ENCODE results near the gene ARL16. TPM values are rescaled to one million over a fixed set of nuclear protein-coding genes. Genes with fewer than 3 reads are reported as not detected.

The ARL16 gene
- total and polyA plus RNA-seq, 2 donors (not counting 3 experiments of a cell fraction or from before 2014, with no cell fraction given) = 41.4 to 71.7 TPM

GRCh38 chr17:81651692-81652091 is 31.9 kb downstream of the ARL16 start:
- DNase-seq (ENCODE audit: low read depth, low spot score) = no peak
- Histone ChIP-seq H3K36me3 (ENCODE audit: control insufficient read depth in 2 of 2, extremely low read depth in 1 of 2, insufficient read depth in 2 of 2, low read length in 2 of 2) (no peaks in the 10 kb centered on the region), H3K9me3 (replicated peaks; ENCODE audit: control insufficient read depth, insufficient read depth, low read length) (no peaks in the 10 kb centered on the region), H3K4me2 (ENCODE audit: insufficient read depth, low read length) (no peak overlapping the region), H3K9me1 (replicated peaks; ENCODE audit: control insufficient read depth, extremely low read depth, insufficient read depth, low read length) (no peaks in the 10 kb centered on the region), H3K9ac (replicated peaks; ENCODE audit: extremely low read depth, insufficient read depth, low read length) (no peak overlapping the region), H3K4me1 (ENCODE audit: control insufficient read depth, extremely low read depth, insufficient read depth, low read length) (peaks cover 2% of the 10 kb centered on the region), H3K27ac (ENCODE audit: insufficient read depth, low read depth, low read length) (no peak overlapping the region), H3K79me2 (ENCODE audit: control insufficient read depth, insufficient read depth, low read length) (no peaks in the 10 kb centered on the region), H3K27me3 (ENCODE audit: control insufficient read depth in 2 of 2, insufficient read depth in 2 of 2, low read length in 2 of 2) (peaks cover 17 to 21% of the 10 kb centered on the region in 2 experiments), H3K4me3 (replicated peaks in 1 of 3; ENCODE audit: insufficient read depth in 1 of 3, low read depth in 1 of 3, low read length in 3 of 3) (no peak overlapping the region), H4K20me1 (replicated peaks; ENCODE audit: control insufficient read depth, extremely low read depth, insufficient read depth, low read length) (no peaks in the 10 kb centered on the region), H2AFZ (ENCODE audit: low read depth, low read length) (no peak overlapping the region)
- ChIA-PET CTCF (no interaction called here), POLR2A (no interaction called here)
- no TSS peak for BruUV-seq (replicated peaks)
- no peak for TF ChIP-seq POLR2A (IDR thresholded peaks at IDR 0.05; ENCODE audit: low read depth, low read length)
- TF ChIP-seq MAX (IDR thresholded peaks at IDR 0.05; ENCODE audit: insufficient read depth, insufficient read length) = no peak
- no peak for TF ChIP-seq FOS (IDR thresholded peaks at IDR 0.05; ENCODE audit: borderline replicate concordance, insufficient read depth, low read length)
- no peak for TF ChIP-seq EZH2 (IDR thresholded peaks at IDR 0.05; ENCODE audit: borderline replicate concordance, low read depth, low read length, severe bottlenecking)
- TF ChIP-seq GATA2 (IDR thresholded peaks at IDR 0.05; ENCODE audit: insufficient read depth, insufficient read length, low read depth, low read length) = no peak
- no peak for TF ChIP-seq JUN (IDR thresholded peaks at IDR 0.05; ENCODE audit: borderline replicate concordance, insufficient read depth, insufficient read length, low read depth)
- no peak for TF ChIP-seq POLR2AphosphoS5 (IDR thresholded peaks at IDR 0.05; ENCODE audit: insufficient read depth, low read depth, low read length)
- no peak for TF ChIP-seq CTCF (IDR thresholded peaks at IDR 0.05; ENCODE audit: extremely low read depth in 1 of 2, insufficient read depth in 1 of 2, low read depth in 1 of 2, low read length in 2 of 2)
- no peak for TF ChIP-seq MYC (IDR thresholded peaks at IDR 0.05; ENCODE audit: low read depth, low read length)
- dilution Hi-C loops (cut with MboI; ENCODE audit: extremely low pct_ligation_motif_present, low sequenced_read_pairs) (no loop called here), intact Hi-C loops (cut with micrococcal nuclease) (no loop called here)
- no peak for FAIRE-seq

Data from endothelial cell of umbilical vein (primary cell).